Peyer's patch (tissue), 4 donors: ENCODE data around the gene IQGAP3.

Experiments used
- CTCF ChIP-seq, 6 experiments: fragments of 450-650 bp in 4 of 6; fragments of 200-600 bp in 2 of 6; sonication (generic) in 1 of 6; IDR thresholded peaks; one replicate each; pipeline ENCODE4 v1.5.1; 2017 to 2019; ENCODE audit warnings: antibody characterized with exemption in 6 of 6, mild to moderate bottlenecking in 3 of 6, moderate library complexity in 1 of 6
- POLR2A ChIP-seq, 2 donors: fragments of 450-650 bp; IDR thresholded peaks; one replicate each; pipeline ENCODE4 v1.5.1; 2017; ENCODE audit warnings: antibody characterized with exemption in 2 of 2, mild to moderate bottlenecking in 2 of 2, moderate library complexity in 2 of 2

GRCh38 chr1:156589546-156589945 is 17.2 kb upstream of the IQGAP3 start:
- TF ChIP-seq CTCF (IDR thresholded peaks at IDR 0.05) (no peak), POLR2A (IDR thresholded peaks at IDR 0.05) (no peak)
